Esophagus muscularis mucosa (tissue), 4 donors: ENCODE results near the gene CNBD2. TPM values are rescaled to one million over a fixed set of nuclear protein-coding genes. Genes with fewer than 3 reads are reported as not detected.

Source experiments
- DNase-seq: peaks from one replicate; pipeline ENCODE4 v3.0.0-alpha.2; 2017; ENCODE audit errors: extremely low spot score
- H3K27ac ChIP-seq, 4 donors: fragments of 200-600 bp; sonication (generic); replicated peaks in 1 of 4; 1 replicate in 3 of 4; 2 replicates in 1 of 4; pipeline ENCODE4 v1.5.1; 2016 to 2019; ENCODE audit warnings: mild to moderate bottlenecking in 1 of 4
- H3K27me3 ChIP-seq, 4 donors: fragments of 200-600 bp; sonication (generic); one replicate each; pipeline versions ENCODE4 v1.5.1 to v1.6.0; 2016 to 2019
- H3K36me3 ChIP-seq, 4 donors: fragments of 200-600 bp; sonication (generic); one replicate each; pipeline ENCODE4 v1.5.1; 2016 to 2019
- H3K4me1 ChIP-seq, 4 donors: fragments of 200-600 bp; sonication (generic); one replicate each; pipeline ENCODE4 v1.5.1; 2016 to 2019
- H3K4me3 ChIP-seq, 4 donors: fragments of 200-600 bp; sonication (generic); 1 replicate in 2 of 4; 2 replicates in 2 of 4; pipeline ENCODE4 v1.5.1; 2016 to 2019; ENCODE audit warnings: mild to moderate bottlenecking in 4 of 4, moderate library complexity in 1 of 4
- H3K9me3 ChIP-seq, 4 donors: fragments of 200-600 bp; sonication (generic); 1 replicate in 3 of 4; 2 replicates in 1 of 4; pipeline ENCODE4 v1.5.1; 2016 to 2019
- EP300 ChIP-seq: sonication (generic); formaldehyde crosslinking; IDR thresholded peaks from one replicate; pipeline ENCODE4 v1.6.1; 2017; ENCODE audit warnings: antibody characterized with exemption
- POLR2A ChIP-seq: fragments of 450-650 bp; IDR thresholded peaks from one replicate; pipeline ENCODE4 v1.6.1; 2017; ENCODE audit warnings: antibody characterized with exemption, moderate library complexity, mild to moderate bottlenecking, low read depth
- POLR2AphosphoS5 ChIP-seq, 2 donors: sonication (generic); formaldehyde crosslinking; IDR thresholded peaks; one replicate each; pipeline ENCODE4 v1.6.1; 2017; ENCODE audit warnings: antibody characterized with exemption in 2 of 2
- WGBS: methylation state at CpG from one replicate; pipeline ENCODE4 v1.1.5; 2018; 5-methylcytosine and 5-hydroxymethylcytosine counted together
- intact Hi-C: fragments of 100-400 bp; cut with DNase I; formaldehyde crosslinking; loops from one replicate; pipeline ENCODE4 v1.15.1; 2023
- total RNA-seq, 4 donors: library from RNA; depleted of rRNA; stranded (reverse); fragments of >200 nt; gene quantifications; one replicate each; pipeline versions ENCODE4 v1.1.0 to v1.2.1, GENCODE V29; 2016
- TF ChIP-seq, protein P1 (sequence below), 3 experiments: fragments of 200-600 bp in 2 of 3; fragments of 450-650 bp in 1 of 3; sonication (generic) in 2 of 3; IDR thresholded peaks; one replicate each; pipeline ENCODE4 v1.5.1; 2017 to 2019; ENCODE audit warnings: antibody characterized with exemption in 3 of 3, mild to moderate bottlenecking in 2 of 3, moderate library complexity in 1 of 3

CNBD2 gene
- total RNA-seq, 4 donors from 2014 or later = 4.2 to 7.1 (median 4.7) TPM

- WGBS = 83% methylated on average over 2 of the region's 2 CpGs
- Histone ChIP-seq H3K27ac (no peak overlapping the region), H3K4me3 (no peak overlapping the region), H3K36me3 (no peaks in the 10 kb centered on the region), H3K9me3 (no peaks in the 10 kb centered on the region), H3K4me1 (no peaks in the 10 kb centered on the region), H3K27me3 (no peaks in the 10 kb centered on the region)
- TF ChIP-seq EP300 = no peak
- no peak for TF ChIP-seq POLR2AphosphoS5 (IDR thresholded peaks at IDR 0.05)
- TF ChIP-seq, protein P1, sequence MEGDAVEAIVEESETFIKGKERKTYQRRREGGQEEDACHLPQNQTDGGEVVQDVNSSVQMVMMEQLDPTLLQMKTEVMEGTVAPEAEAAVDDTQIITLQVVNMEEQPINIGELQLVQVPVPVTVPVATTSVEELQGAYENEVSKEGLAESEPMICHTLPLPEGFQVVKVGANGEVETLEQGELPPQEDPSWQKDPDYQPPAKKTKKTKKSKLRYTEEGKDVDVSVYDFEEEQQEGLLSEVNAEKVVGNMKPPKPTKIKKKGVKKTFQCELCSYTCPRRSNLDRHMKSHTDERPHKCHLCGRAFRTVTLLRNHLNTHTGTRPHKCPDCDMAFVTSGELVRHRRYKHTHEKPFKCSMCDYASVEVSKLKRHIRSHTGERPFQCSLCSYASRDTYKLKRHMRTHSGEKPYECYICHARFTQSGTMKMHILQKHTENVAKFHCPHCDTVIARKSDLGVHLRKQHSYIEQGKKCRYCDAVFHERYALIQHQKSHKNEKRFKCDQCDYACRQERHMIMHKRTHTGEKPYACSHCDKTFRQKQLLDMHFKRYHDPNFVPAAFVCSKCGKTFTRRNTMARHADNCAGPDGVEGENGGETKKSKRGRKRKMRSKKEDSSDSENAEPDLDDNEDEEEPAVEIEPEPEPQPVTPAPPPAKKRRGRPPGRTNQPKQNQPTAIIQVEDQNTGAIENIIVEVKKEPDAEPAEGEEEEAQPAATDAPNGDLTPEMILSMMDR (IDR thresholded peaks at IDR 0.05) = no peak
- TF ChIP-seq POLR2A = no peak
- intact Hi-C loops = no loop called here
- DNase-seq = no peak
These were observed 17.4 kb downstream of the CNBD2 start for GRCh38 chr20:35985806-35986205.

- intact Hi-C loops = no loop called here
- H3K4me1 ChIP-seq = peaks cover 0 to 5% (median 1%) of the 10 kb centered on the region in 4 donors
- 90% methylated on average over 2 of the region's 2 CpGs for WGBS
These were observed 20.6 kb downstream of the CNBD2 start for GRCh38 chr20:35988910-35989463.

DNA sequence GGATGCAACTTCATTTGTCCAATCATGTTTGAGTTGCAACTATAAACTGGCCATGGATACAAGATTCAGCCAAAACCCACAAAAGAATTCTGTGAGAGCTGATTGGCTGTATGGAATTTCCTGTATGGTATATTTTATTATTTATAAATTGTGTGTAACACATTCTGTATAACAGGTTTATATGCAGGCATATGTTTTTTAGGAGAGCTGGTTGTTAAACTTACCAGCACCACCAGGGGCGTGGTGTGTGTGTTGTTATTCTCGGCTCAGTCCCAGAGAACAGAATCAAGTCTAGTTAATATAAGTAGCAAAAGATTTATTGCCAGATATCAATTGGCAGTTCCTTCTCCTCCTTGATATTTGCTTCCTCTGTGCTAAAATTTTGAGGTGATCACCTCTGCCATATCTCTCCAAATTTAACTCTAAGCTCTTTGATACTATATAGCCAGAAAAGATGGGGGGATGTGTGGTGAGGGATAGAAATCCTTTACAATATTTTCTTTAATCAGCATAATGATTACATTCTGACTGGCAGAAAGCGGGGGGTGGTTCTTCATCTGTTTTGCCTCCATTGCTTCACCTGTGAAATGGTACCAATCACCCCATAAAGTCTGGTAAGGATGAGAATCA, 22.9 kb downstream of the CNBD2 start:
- no peaks in the 10 kb centered on the region for H3K36me3 ChIP-seq
- no peak overlapping the region for H3K27ac ChIP-seq
- H3K27me3 ChIP-seq = no peaks in the 10 kb centered on the region
- H3K4me1 ChIP-seq = peaks cover 0 to 7% (median 3%) of the 10 kb centered on the region in 4 donors
- TF ChIP-seq EP300 = no peak
- TF ChIP-seq, protein P1 (IDR thresholded peaks at IDR 0.05) = peak in 1 of 3 experiments; percentile 30
- WGBS = 40% methylated on average over 3 of the region's 3 CpGs
- H3K4me3 ChIP-seq = no peak overlapping the region
- no peaks in the 10 kb centered on the region for H3K9me3 ChIP-seq
- intact Hi-C loops = loop anchor here (5.0 kb wide), 1 partner anchor 206 kb away; no protein-coding TSS in a partner anchor
- DNase-seq = no peak

More at GRCh38 chr20:35988910-35989463, 20.6 kb downstream of the CNBD2 start:
- TF ChIP-seq POLR2AphosphoS5 (IDR thresholded peaks at IDR 0.05) = no peak
- no peak for TF ChIP-seq POLR2A
- no peak for TF ChIP-seq EP300
- TF ChIP-seq, protein P1 (IDR thresholded peaks at IDR 0.05) = no peak
- H3K27ac ChIP-seq = no peak overlapping the region
- H3K36me3 ChIP-seq = no peaks in the 10 kb centered on the region
- DNase-seq = no peak
- no peaks in the 10 kb centered on the region for H3K9me3 ChIP-seq
- H3K27me3 ChIP-seq = no peaks in the 10 kb centered on the region
- H3K4me3 ChIP-seq = no peak overlapping the region

- DNase-seq = no peak
- Histone ChIP-seq H3K9me3 (no peaks in the 10 kb centered on the region), H3K36me3 (no peaks in the 10 kb centered on the region), H3K27ac (no peak overlapping the region), H3K4me1 (peaks cover 0 to 7% (median 3%) of the 10 kb centered on the region in 4 donors), H3K4me3 (no peak overlapping the region), H3K27me3 (no peaks in the 10 kb centered on the region)
- WGBS = 0% methylated on average over 6 of the region's 6 CpGs
- TF ChIP-seq EP300 (no peak), POLR2AphosphoS5 (IDR thresholded peaks at IDR 0.05) (no peak), POLR2A (no peak)
- TF ChIP-seq, protein P1 (IDR thresholded peaks at IDR 0.05) = peak; percentile 78 to 80 (median 78)
- intact Hi-C loops = loop anchor here (5.0 kb wide), 1 partner anchor 204 kb away; no protein-coding TSS in a partner anchor
These were observed 24.4 kb downstream of the CNBD2 start for GRCh38 chr20:35992713-35993335.
